HG02840 (cell line): ENCODE data around the gene NPPC.

Experiments used
- ATAC-seq: cut with Tn5 transposase; IDR thresholded peaks from one replicate; pipeline ENCODE4 v1.9.1; 2021; ENCODE audit warnings: mild to moderate bottlenecking, moderate library complexity, moderate number of reproducible peaks; ENCODE audit not compliant: unreplicated experiment, low FRiP score

The NPPC gene

GRCh38 chr2:231936491-231936890, 10.3 kb upstream of the NPPC start:
- ATAC-seq, result no peak

GRCh38 chr2:231935815-231936214, 9.6 kb upstream of the NPPC start:
- no peak for ATAC-seq

GRCh38 chr2:231935207-231935524, 9.0 kb upstream of the NPPC start:
- no peak for ATAC-seq

GRCh38 chr2:231934441-231935206, 8.4 kb upstream of the NPPC start:
- ATAC-seq, result no peak

GRCh38 chr2:231933916-231934401, 7.8 kb upstream of the NPPC start:
- ATAC-seq, result no peak

GRCh38 chr2:231932985-231933915, 7.1 kb upstream of the NPPC start:
- ATAC-seq, result no peak

GRCh38 chr2:231932711-231932970, 6.4 kb upstream of the NPPC start:
- no peak for ATAC-seq

- no peak for ATAC-seq
Measured at GRCh38 chr2:231931481-231931915, 5.3 kb upstream of the NPPC start.

GRCh38 chr2:231930593-231931281, 4.5 kb upstream of the NPPC start:
- no peak for ATAC-seq

- no peak for ATAC-seq
Measured at GRCh38 chr2:231929961-231930592, 3.9 kb upstream of the NPPC start.

- no peak for ATAC-seq
Measured at GRCh38 chr2:231928901-231929725, 2.9 kb upstream of the NPPC start.

- no peak for ATAC-seq
Measured at GRCh38 chr2:231928481-231928880, 2.3 kb upstream of the NPPC start.

- no peak for ATAC-seq
Measured at GRCh38 chr2:231927566-231927890, 1.3 kb upstream of the NPPC start.

- no peak for ATAC-seq
Measured at GRCh38 chr2:231926761-231927565, 767 bp upstream of the NPPC start.

- ATAC-seq, result no peak
Measured at GRCh38 chr2:231925303-231926179, 655 bp downstream of the NPPC start.

GRCh38 chr2:231924889-231925275, 1.3 kb downstream of the NPPC start:
- no peak for ATAC-seq

GRCh38 chr2:231923951-231924888, 2.0 kb downstream of the NPPC start:
- ATAC-seq, result no peak
